Natural killer cell (primary cell): ENCODE measurements around the gene ACSL1. TPM values are rescaled to one million over a fixed set of nuclear protein-coding genes. Genes with fewer than 3 reads are reported as not detected.
A peak's percentile ranks its signal among the peaks of the same experiment; 100 is the strongest.

Source experiments
- ATAC-seq, 3 donors: fragments of 150-1000 bp in 2 of 3; fragments of 200-7000 bp in 1 of 3; cut with Tn5 transposase; 1 replicate in 1 of 3; 2 replicates in 2 of 3; pipeline ENCODE4 v1.10.0; 2021; ENCODE audit warnings: mild to moderate bottlenecking in 2 of 3, moderate library complexity in 2 of 3
- DNase-seq, 2 donors: peaks; one replicate each; pipeline versions ENCODE4 v3.0.0 to v3.0.0-alpha.2; 2013 to 2021; ENCODE audit warnings: mixed read lengths in 1 of 2
- H3K27ac ChIP-seq: one replicate; pipeline ENCODE4 v1.5.1; 2013; ENCODE audit warnings: mild to moderate bottlenecking, low read length
- H3K27me3 ChIP-seq: one replicate; pipeline ENCODE4 v1.6.1; 2013; ENCODE audit warnings: low read length; ENCODE audit not compliant: control insufficient read depth, insufficient read depth
- H3K36me3 ChIP-seq: one replicate; pipeline ENCODE4 v1.6.1; 2013; ENCODE audit warnings: low read length; ENCODE audit not compliant: control insufficient read depth, insufficient read depth
- H3K4me1 ChIP-seq: one replicate; pipeline ENCODE4 v1.6.1; 2013; ENCODE audit warnings: low read length; ENCODE audit not compliant: control insufficient read depth, insufficient read depth
- H3K4me3 ChIP-seq: one replicate; pipeline ENCODE4 v1.5.1; 2013; ENCODE audit warnings: low read length
- H3K9me3 ChIP-seq: one replicate; pipeline ENCODE4 v1.6.1; 2013; ENCODE audit warnings: low read length; ENCODE audit not compliant: control insufficient read depth, insufficient read depth
- H3K27ac Mint-ChIP-seq, 2 donors: one replicate each; pipeline ENCODE4 v1.8.0; 2022; ENCODE audit warnings: mild to moderate bottlenecking in 2 of 2, mixed read lengths in 2 of 2, moderate library complexity in 1 of 2
- H3K27me3 Mint-ChIP-seq, 2 donors: one replicate each; pipeline ENCODE4 v1.8.0; 2022; ENCODE audit warnings: low read depth in 2 of 2, mixed read lengths in 2 of 2
- H3K36me3 Mint-ChIP-seq: one replicate; pipeline ENCODE4 v1.8.0; 2022; ENCODE audit warnings: mixed read lengths
- H3K4me1 Mint-ChIP-seq, 2 donors: one replicate each; pipeline ENCODE4 v1.8.0; 2022; ENCODE audit warnings: mixed read lengths in 2 of 2
- H3K4me3 Mint-ChIP-seq: one replicate; pipeline ENCODE4 v1.8.0; 2022; ENCODE audit warnings: mild to moderate bottlenecking, moderate library complexity, mixed read lengths
- H3K9me3 Mint-ChIP-seq, 2 donors: one replicate each; pipeline ENCODE4 v1.8.0; 2022; ENCODE audit warnings: mixed read lengths in 2 of 2
- CTCF ChIP-seq: fragments of 200-600 bp; IDR thresholded peaks from one replicate; pipeline ENCODE4 v1.8.0; 2022; ENCODE audit warnings: antibody characterized with exemption
- WGBS: methylation state at CpG from one replicate; pipeline ENCODE4 v1.1.7; 2013; ENCODE audit warnings: missing lambda C conversion rate; ENCODE audit not compliant: insufficient coverage; 5-methylcytosine and 5-hydroxymethylcytosine counted together
- intact Hi-C: fragments of 100-400 bp; cut with micrococcal nuclease; formaldehyde crosslinking; loops from one replicate; pipeline ENCODE4 v1.14.2; 2022
- total RNA-seq, 4 donors: library from RNA; stranded (reverse); fragments of 120-200 nt in 1 of 4; gene quantifications; one replicate each; pipeline versions ENCODE4 v1.2.3 to v1.2.4, GENCODE V29; 2013 to 2022

Gene ACSL1
- total RNA-seq, 3 donors from 2014 or later (not counting 1 experiment from before 2014, with no cell fraction given): 13.2 to 43.1 (median 13.3) TPM

DNA sequence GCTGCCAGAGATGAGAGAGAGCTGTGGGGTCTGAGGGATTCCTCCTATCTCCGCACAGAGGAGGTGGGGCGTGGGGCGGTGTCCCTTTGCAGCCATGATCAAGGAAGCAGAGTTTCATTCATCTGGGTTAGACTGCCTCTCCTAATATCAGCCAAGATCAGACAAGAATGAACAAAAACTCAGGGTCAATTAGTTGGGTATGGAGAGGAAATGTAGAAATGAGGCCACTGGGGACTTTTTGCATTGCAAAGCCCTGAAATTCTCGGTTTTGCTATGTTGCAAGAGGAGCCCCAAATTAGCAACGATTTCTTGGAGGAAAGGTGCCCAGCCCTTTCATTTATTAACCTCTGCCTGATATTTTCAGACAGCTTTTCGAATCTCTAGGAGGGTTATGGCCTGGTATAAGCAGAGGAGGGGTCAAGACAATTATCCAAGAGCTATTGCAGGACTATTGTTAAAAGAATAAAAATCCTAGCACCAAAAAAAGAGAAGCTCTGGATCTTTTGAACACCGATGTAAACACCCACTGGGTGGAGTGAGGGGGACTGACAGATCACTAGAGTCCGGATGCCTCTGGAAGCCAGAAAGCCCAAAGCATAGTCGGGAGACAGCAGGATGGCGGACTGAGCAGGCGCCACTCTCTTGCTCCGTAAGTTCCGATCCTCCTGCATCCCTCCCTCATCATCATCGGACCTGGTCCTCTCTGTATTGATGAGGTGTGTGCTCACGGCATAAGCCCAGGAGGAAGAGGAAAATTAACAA lies 34.4 kb upstream of the ACSL1 start:
- no peak overlapping the region for H3K27ac Mint-ChIP-seq
- no peaks in the 10 kb centered on the region for H3K36me3 ChIP-seq
- H3K4me1 ChIP-seq: peaks cover 13% of the 10 kb centered on the region
- DNase-seq (no peak), ATAC-seq (no peak)
- no peaks in the 10 kb centered on the region for H3K36me3 Mint-ChIP-seq
- intact Hi-C loops: no loop called here
- peaks cover 17 to 33% of the 10 kb centered on the region in 2 donors for H3K27me3 Mint-ChIP-seq
- H3K9me3 ChIP-seq: no peaks in the 10 kb centered on the region
- no peaks in the 10 kb centered on the region for H3K27me3 ChIP-seq
- peaks cover under 1 to 4% of the 10 kb centered on the region in 2 donors for H3K4me1 Mint-ChIP-seq
- H3K9me3 Mint-ChIP-seq: no peaks in the 10 kb centered on the region
- H3K4me3 Mint-ChIP-seq: no peak overlapping the region
- WGBS: 81% methylated on average over 15 of the region's 15 CpGs
- TF ChIP-seq CTCF: no peak
- no peak overlapping the region for H3K4me3 ChIP-seq
- H3K27ac ChIP-seq: no peak overlapping the region

DNA sequence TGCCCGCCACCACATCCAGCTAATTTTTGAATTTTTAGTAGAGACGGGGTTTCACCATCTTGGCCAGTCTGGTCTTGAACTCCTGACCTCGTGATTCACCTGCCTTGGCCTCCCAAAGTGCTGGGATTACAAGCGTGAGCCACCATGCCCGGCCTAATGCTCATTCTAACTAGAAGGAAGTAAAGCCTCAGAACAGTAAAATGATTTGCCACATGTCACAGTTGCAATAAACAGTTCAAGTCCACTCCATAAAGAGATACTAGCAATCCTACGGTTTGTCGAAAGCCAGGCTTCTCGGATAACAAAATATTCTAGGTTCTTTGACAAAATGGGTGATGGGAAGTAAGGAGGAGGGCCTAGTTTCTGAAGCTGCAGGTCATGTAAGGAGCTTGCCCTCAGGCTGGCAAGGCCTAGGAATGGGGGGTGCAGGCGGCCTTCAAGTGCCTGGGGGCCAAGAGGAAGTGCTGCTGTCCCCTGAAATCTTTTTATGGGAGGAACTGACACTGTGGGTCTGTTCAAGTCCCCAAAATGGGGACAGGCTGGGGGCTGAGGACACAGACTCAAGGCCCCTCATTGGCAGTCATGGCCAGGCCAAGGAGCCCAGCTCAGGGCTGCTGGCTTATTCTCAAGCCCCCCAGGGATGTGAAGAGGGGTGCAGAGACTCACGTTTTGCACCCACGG lies 31.8 kb upstream of the ACSL1 start:
- 85% methylated on average over 11 of the region's 11 CpGs for WGBS
- intact Hi-C loops: no loop called here
- DNase-seq (no peak), ATAC-seq (no peak)
- no peak for TF ChIP-seq CTCF
- no peaks in the 10 kb centered on the region for H3K36me3 Mint-ChIP-seq
- Histone ChIP-seq H3K36me3 (no peaks in the 10 kb centered on the region), H3K27ac (no peak overlapping the region), H3K4me3 (no peak overlapping the region), H3K27me3 (no peaks in the 10 kb centered on the region), H3K4me1 (peaks cover 17% of the 10 kb centered on the region), H3K9me3 (no peaks in the 10 kb centered on the region)
- H3K9me3 Mint-ChIP-seq: no peaks in the 10 kb centered on the region
- H3K4me1 Mint-ChIP-seq: peaks cover 11 to 13% of the 10 kb centered on the region in 2 donors
- H3K27ac Mint-ChIP-seq: no peak overlapping the region
- H3K4me3 Mint-ChIP-seq: no peak overlapping the region
- peaks cover 13 to 24% of the 10 kb centered on the region in 2 donors for H3K27me3 Mint-ChIP-seq

DNA sequence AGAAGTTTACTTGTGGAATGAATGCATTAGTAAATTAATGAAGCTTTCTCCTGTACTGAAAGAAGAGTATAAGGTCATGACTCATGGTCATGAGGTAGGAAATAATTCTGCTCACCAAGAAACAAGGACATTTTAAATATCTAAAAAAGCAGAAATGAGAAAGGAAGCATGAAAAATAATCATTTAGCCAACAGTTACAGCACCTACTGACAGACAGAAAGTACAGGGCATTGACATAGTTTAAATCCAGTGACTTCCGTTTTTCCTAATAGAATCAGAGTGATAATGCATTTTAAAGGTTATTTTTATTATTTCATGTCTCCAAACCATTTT lies 30.5 kb upstream of the ACSL1 start:
- H3K27me3 Mint-ChIP-seq: peaks cover 13 to 19% of the 10 kb centered on the region in 2 donors
- no peaks in the 10 kb centered on the region for H3K36me3 Mint-ChIP-seq
- no peaks in the 10 kb centered on the region for H3K9me3 ChIP-seq
- no peak overlapping the region for H3K27ac ChIP-seq
- H3K4me3 ChIP-seq: no peak overlapping the region
- no peak overlapping the region for H3K27ac Mint-ChIP-seq
- no peak for TF ChIP-seq CTCF
- peak in 1 of 2 donors; percentile 14 for DNase-seq
- no peaks in the 10 kb centered on the region for H3K27me3 ChIP-seq
- H3K9me3 Mint-ChIP-seq: no peaks in the 10 kb centered on the region
- ATAC-seq: peak in 1 of 3 donors; percentile 18
- H3K4me1 Mint-ChIP-seq: peaks cover 11 to 13% of the 10 kb centered on the region in 2 donors
- H3K4me1 ChIP-seq: peaks cover 17% of the 10 kb centered on the region
- no peaks in the 10 kb centered on the region for H3K36me3 ChIP-seq
- intact Hi-C loops: no loop called here
- no CpG with 5 or more reads among the region's 1 CpG for WGBS
- H3K4me3 Mint-ChIP-seq: no peak overlapping the region
